HS-5 (cell line): ENCODE data around the gene ATG7.

Experiments used
- DNase-seq: peaks from one replicate; pipeline ENCODE4 v3.0.0-alpha.2; 2012; ENCODE audit warnings: low read depth

The ATG7 gene

DNA sequence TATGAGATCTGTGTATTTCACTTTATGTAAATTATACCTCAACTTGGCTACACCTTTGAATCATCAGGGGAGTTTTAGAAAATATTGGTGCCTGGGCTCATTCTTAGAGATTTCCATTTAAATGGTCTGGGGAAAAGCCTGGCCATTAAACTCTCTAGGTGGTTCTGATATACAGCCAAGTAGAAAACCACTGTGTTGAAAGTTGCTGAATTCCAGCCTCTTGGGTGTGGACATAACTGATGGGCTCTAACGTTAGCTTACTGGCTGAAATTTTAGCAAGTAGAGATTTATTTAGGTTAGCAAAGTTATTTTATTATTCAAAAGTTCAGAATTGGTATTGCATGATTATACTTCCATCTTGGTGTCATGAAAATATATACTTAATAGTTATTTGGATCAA is 84.1 kb downstream of the ATG7 start:
- no peak for DNase-seq

DNA sequence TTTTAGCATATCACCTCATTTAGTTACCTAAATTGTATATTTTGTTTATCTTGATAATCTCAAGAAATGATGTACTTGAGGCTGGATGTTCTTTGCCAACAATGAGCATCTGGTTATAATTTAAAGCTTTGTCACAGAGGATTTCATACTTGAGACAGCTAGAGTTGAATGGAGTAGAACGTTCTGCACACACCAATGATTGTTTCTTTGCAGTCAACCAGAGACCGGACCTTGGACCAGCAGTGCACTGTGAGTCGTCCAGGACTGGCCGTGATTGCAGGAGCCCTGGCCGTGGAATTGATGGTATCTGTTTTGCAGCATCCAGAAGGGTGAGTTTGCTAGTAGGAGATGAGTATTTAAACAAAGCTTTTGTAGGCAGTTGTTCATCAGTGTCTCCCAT is 90.4 kb downstream of the ATG7 start:
- no peak for DNase-seq

DNA sequence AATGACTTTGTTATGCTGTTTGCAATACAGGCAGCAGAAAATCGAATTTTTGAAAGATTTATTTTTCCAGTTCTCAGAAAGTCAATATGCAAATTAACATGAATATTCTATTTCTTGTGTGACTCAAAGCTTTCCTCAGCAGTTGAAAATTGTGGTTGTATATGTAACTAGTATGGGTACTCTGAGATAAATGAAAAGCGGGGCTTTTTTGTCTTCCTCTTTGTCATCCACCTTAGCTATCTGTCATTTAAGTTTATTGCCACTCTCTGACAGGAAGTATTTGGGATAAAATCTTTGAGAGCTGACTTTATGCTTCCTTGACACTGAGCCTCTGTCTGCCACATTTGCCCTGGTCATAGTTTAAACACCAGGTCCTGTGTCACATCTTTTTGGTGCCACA is 91.5 kb downstream of the ATG7 start:
- DNase-seq = no peak

DNA sequence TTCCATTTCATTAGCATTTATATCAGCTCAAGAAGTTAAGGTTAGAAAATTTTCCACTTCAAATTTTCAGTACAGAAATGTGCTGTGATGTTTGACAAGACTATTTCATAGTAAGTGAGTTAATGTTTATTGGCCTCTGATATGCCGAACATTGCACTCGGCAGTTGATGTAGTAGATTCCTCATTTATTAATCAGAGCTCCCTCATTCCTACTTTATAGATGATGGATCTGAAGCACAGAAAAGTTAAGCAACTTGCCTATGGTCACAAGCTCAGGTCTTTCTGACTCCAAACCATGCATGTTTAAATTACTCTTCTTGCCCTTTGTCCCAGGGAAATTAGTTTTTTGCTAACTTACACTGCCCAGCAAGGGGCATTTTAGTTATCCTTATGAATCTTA is 92.0 kb downstream of the ATG7 start:
- no peak for DNase-seq

DNA sequence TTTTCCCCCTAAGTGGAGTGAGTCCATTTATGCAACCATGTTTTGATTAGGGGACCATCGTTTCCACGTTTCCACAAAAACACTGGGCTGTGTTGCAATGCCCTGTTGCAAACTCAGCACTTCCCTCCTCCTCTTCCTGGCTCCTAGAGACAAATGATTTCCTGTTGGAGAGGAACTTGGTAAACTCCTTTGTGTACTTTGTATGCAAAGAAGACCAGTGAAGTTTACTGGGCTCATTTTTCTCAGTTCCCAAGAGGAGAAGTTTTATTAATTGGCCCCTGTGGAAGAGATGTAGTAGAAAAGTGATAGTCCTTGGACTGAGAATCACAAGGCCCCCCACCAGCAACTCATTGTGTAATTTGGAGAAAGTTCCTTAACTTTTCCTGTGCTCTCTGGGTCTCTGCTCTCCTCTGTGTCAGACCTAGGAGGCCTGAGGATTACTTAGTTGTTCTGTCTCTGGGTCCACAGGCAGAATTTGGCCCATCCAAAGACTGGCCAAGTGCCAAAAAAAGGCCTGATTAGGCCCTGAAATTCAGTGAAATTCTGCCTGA is 95.0 kb downstream of the ATG7 start:
- no peak for DNase-seq

DNA sequence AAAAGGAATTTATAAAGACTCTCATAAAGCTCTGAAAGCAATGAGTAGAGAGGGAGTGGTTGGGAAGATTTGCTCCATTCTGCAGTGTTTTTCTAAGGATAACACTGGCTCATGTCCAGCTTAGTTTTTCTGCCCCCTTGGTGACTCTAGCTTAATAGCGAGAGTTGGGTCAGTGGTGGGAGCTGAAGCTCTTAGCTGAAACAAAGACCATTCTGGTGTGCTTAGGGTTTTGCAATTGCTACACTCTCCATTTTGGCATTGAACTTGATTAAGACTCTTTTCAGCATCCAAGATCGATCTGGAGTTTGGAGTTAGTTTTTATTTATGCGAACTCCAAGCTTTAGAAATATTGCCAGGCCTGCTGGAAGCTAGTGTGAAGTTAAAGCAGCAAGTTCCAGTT is 98.0 kb downstream of the ATG7 start:
- no peak for DNase-seq

DNA sequence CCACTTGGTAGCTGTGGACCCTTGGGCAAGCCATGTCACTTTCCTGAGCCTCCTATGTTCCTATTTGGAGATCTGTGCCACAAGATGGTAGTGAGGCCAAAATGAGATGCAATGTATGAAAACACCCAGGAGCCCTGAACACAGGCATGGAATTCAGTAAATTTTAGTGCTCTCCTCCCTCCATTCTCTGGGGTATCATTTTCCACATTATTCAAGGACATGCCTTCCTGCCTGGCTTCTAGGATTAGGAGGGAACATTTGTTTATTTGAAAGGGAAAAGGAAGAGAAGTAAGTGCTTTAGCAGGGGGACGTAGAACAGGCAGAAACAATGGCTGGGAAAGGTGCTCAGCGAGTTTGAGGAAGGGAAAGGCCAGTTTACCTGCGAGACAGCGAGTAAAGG is 98.8 kb downstream of the ATG7 start:
- no peak for DNase-seq

DNA sequence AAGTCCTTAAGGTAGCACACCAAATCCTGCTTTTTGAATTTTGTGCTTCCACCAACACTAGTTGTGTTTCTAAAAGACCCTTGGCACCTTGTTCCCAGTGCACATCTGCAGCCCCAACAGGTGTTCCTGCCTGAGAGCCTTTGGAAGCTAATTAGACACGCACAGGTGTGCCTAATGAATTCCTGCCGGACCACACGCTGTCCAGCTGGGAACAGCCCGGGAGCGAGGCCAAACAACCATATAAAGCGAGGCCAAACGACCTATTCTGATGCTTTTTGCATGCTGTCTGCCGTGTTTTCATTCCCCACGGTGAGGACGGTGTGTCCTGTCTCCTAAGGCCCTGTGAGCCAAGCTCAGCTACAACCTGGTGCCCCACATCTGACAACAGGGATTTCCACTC is 99.5 kb downstream of the ATG7 start:
- no peak for DNase-seq

DNA sequence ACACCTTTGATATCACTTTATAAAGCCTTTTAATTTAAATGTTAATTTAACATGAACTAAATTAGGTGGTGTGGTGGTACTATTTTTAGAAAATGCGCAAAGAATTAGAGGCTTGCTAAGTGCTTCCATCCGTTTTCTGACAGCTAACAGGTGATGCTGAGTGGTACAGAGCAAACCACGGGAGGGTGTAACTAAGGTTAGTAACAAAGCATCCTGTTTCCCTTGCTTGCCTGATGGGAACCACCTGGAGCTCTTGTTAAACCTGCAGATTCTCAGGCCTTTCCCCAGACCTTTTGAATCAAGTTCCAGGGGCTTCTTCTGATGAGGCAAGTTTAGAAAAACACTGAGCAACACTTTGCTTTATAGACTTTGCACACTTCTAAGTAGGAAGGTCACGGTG is 101.0 kb downstream of the ATG7 start:
- DNase-seq = no peak

DNA sequence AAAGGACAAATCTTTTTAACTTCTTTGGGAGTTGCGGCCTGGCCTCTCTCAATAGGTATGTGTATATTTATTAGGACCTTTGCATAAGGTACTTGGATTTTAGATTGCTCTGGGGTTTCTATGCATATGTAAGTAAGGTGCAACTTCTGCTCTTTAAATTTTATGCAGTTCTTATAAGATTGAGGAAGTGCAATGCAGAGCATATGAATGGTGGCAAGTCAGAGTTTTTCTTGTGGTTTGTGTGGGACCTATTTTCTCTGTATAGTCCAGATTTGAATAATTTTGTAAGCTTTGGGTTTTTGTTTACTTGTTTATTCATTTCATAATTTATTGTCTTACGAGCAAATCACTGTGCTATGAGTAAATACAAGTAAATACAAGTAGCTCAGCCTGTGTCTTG is 101.5 kb downstream of the ATG7 start:
- no peak for DNase-seq

DNA sequence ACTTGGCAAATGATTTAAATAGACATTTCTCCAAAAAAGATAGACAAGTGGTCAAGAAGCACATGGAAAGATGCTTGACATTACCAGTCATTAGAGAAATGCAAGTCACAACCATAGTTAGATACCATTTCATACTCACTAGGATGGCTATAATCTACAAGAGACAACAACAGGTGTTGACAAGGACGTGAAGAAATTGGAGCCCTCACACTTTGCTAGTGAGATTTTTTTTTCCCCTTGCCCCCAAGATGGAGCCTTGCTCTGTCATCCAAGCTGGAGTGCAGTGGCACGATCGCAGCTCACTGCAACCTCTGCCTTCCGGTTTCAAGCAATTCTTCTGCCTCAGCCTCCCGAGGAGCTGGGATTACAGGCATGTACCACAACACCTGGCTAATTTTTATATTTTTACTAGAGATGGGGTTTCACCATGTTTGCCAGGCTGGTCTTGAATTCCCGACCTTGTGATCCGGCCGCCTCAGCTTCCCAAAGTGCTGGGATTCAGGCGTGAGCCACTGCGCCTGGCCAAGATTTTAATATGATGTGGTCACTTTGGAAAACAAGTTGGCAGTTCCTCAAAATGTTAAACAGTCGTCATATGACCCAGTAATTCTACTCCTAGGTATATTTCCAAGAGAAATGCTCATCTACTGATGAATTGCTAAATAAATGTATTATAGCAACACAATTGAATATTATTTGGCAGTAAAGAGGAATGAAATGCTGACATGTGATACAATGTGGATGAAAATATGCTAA is 103.3 kb downstream of the ATG7 start:
- no peak for DNase-seq

DNA sequence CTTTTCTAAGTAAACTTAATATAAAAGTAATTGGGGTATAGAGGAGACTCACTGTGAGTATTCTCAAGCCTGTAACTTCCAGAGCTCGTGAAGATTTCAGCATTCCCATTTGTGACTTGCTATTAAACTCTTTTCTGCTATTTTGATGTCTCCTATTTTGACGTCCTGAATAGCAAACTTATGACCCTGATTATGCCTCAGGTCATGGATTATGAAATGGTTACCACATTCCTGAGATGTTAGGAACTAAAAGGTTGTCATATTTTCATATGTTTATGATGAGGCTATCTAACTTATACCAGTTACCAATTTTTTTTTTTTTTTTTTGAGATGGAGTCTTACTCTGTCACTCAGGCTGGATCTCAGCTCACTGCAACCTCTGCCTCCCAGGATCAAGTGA is 105.5 kb downstream of the ATG7 start:
- peak; percentile 42 for DNase-seq

DNA sequence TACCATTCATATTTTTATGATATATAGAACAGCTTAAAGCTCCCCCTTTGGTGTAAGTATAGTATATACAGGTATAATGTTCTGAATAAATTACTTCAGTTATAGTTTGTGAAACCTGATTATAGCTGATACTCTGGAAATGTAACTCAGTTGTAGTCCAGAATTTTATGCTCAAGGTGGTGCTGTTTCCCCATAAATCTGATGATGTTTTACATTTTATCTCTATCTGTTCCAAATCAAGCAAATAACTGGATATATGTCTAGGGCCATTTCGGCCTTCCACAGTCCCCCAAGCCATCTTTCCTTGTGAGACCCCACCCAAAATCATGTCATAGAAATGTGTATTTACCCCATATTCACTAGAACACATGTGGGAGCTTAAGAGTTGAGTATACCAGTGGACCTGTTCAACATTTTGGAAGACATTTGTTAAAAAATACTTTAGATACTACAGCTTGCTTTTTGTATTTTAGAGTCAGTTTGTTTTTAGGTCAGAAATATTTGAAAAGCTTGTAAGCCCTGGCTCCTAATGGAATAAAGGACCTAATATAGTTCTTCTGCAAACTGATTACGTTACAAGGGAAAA is 107.1 kb downstream of the ATG7 start:
- DNase-seq = peak; percentile 37

DNA sequence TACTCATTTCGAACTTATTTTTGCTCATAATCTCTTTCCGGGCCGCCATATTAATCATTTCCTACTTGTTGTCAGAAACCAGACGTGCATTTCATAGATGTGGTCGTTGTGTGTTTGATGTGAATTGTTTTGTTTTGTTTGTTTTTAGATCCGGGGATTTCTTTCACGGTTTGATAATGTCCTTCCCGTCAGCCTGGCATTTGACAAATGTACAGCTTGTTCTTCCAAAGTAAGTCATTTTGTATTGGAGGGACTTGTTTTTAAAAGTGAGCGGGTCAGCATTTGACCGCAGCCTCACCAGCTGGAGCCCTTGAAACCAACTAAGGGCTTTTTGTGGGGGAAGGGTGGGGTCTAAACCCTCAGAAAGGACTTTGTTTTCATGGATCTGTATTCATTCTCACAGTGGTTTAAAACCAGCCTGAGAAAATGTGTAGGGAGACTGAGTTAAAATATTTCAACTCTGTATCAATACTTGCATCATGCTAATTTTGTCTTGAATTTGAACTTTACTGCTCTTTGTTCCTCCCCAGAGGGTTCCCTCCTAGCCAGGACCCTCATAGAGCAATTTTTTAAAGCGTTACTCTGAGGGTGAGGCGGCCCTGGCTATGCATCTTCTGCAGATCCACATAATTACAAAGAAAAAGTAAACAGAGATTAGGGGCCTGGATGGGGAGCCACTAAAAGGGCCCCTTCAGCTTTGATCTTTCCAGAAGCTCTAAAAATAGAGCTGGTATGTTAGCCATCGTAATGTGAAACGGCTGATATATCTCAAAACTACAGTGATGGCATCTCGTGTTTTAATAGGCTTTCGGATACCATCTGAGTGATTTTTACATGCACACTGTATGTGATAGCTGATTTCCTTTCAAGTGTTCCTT is 107.9 kb downstream of the ATG7 start:
- no peak for DNase-seq

DNA sequence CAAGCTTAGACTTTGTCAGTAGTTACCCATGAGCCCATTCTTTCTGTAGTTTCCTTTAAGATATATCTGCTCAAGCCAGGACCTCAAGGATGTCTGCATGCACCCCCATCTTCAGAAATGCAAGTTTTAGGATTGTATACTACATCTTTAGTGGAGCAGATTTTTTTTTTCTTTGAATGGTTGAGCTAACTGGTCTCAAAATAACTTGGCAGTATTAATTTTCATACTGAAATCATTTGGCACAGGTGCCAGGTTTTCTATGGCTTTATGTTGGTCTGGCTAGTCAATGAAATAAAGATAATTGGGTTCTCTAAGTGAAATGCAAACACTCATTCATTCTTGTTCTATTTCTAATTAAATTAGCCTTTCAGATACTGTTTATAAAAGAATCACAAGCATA is 108.9 kb downstream of the ATG7 start:
- DNase-seq = no peak

DNA sequence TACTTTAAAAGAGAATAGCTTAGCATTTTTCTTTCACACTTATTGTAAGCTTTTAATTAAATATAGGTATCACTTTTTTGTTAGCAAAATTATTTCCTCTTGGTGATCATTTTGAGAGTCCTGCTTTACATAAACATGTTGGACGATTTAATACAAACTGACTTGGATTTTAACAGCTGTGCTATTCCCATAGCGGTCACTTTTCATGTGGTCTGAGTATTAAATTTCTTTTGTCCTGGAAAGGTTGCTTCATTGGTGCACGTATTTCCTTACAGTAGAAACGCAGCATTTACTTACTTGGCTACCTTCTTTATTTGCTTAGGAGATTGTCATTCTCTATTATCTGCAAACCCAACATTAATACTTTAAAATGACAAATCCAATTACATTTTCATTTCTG is 109.4 kb downstream of the ATG7 start:
- no peak for DNase-seq

DNA sequence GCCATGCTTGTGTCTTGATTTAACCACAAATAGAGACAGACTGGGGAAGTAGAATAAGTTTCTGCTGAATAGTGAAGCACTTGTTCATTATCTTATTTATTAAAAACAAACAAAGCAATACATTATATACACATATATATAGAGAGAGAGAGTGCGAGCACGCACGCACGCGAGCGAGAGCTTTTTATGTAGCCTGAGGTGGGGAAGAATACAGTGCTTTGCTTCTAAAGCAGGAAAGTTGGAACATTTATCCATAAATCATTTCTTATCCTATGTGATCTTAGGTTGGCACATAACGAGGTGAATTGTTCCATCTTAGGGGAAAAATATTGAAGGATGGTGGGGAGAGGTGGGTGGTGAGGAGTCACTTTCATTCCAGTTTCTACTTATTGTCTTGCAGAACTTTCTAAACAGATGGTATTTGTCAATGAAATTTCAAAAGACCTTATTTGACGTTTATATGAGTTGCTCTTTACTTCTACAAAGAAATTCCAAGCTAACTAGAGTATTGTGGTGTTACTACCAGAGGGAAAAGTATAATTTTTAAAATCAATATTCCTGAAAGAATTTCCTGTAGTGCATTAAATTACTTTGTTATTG is 110.0 kb downstream of the ATG7 start:
- DNase-seq = no peak

DNA sequence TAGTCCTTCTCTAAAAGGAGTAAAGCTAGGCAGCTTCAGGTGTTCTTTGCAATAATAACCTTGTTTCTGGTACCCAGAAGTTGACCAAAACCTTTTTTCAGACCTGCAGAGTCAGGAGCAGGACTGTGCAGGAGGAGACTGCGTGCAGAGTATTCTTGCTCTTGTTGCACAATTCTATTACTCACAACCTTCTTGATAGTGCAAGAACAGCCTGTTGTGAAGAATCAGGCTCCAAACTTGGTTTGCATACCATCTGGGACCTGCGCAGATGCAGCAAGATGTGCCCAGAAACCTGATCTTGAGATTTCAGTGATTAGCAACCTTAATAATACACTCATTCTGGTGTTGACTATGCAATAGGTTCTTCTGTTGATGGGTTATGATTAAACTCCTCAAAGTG is 111.9 kb downstream of the ATG7 start:
- DNase-seq = no peak

DNA sequence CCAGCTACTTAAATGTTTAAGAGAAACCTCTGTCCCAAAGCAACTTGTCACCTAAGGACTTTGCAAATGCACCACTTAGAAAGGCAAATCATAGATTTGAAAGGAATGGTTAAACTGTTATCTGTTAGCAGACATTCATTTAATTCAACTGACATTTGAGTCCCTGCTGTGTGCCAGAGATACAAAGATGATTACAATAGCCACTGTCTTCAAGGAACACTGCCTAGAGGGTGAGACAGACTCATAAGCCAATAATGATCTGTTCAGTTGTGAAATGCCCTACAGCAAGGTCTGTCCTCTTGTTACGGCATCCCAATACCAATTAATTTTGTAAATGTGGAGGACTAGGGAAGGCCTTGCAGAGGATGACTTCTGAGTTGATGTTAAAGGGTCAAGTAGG is 113.1 kb downstream of the ATG7 start:
- no peak for DNase-seq

DNA sequence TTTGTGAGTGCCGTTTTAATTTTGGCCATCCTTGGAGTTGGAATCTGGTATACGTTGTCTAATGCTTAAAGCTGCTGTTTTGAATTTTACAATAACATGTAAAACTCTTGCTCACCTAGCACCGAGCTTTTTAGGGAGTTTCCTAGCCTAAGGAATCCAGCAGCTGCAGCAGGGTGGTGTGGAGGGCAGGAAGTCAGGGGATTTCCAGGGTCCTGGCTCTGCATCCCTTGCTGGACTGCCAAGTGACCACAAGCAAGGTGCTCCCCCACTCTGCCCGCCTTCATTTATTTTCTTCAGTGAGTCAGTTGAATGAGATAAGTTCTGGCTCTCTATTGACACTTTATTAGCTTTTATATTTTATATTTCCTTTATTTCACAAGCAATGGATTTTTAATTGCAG is 113.7 kb downstream of the ATG7 start:
- DNase-seq = no peak

DNA sequence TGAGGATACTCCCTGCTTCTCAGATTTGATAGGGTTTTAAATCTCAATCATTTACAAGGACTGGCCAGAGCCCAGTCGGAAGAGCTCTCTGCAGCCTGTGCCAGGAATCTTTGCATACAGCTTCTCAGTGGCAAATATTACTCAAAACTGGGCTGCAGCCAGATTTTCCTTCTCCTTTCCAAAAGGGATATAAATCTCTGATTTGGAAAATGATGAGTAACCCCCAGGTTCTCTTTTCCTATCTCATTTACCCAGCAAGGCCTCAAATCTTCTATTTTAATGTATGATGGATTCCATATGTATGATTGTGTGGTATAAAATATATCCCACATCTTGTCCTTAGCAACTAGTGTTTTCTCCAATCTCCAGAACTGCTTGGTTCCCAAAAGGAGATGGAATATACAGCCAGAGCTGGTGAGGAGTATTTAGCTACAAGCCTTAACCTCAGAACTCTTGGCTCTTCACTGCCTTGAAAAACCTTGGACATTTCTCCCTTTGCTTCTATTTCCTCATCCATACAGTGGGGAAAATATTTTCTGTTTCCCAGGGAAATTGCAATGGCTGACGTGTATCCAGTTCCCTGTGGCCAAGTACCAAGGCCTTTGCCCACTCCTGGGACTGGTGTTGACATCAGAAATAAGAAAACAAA is 114.4 kb downstream of the ATG7 start:
- no peak for DNase-seq
